Renal cortical epithelial cell (primary cell): ENCODE data around the gene BDP1. TPM values are rescaled to one million over a fixed set of nuclear protein-coding genes. Genes with fewer than 3 reads are reported as not detected.
"Not testable (repeated sequence)": the region's sequence is repeated elsewhere in the genome, so short reads cannot be mapped to it uniquely, and the experiment has no call there.

Experiments
- DNase-seq: peaks from one replicate; pipeline ENCODE4 v3.0.0-alpha.2; 2011; ENCODE audit warnings: low read depth
- total RNA-seq: library from RNA; depleted of rRNA; stranded (reverse); fragments of >200 nt; gene quantifications from 2 replicates; pipeline ENCODE4 v1.2.3, GENCODE V29; 2014

Gene BDP1
- total RNA-seq, 1 donor from 2014 or later, result 33.6 TPM

DNA sequence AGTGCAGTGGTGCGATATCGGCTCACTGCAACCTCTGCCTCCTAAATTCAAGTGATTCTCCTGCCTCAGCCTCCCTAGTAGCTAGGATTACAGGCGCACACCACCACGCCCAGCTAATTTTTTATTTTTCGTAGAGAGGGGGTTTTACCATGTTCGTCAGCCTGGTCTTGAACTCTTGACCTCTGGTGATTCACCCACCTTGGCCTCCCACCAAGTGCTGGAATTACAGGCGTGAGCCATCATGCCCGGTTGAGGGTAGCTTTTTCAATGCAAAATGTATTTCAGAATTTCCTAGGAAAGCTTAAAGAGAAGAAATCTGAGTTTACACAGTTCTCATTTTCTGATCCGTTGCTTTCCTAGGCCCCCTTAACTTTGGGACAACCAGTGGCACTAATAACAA is 15.7 kb downstream of the BDP1 start:
- DNase-seq, result peak; percentile 20

DNA sequence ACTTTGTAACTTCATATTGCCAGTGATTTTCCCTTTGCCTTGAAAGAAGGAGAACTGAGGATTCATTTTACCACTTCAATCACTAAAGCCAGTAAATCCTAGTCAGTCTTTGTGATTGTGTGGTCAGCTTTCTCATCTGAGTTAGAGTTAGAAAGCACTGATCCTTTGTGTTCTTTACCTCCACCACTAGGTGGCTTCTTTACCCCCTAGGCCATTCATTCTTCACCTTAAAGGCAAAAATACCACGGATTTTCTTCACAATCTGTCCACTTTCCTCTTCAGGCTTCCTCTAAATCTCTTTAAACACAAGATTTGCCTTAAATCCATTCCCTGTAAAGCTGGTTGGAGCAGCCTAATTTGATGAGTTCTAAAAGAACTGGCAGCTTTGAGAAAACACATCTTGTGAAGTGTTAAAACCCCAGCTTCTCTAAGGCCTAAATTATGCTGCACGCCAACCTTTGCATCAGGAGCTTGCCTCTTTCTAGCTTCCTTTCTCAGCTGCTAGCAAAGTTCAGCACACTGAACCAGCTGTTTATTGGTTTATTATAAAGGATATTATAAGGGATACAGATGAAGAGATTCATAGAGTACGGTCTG is 20.4 kb downstream of the BDP1 start:
- DNase-seq, result peak; percentile 43

DNA sequence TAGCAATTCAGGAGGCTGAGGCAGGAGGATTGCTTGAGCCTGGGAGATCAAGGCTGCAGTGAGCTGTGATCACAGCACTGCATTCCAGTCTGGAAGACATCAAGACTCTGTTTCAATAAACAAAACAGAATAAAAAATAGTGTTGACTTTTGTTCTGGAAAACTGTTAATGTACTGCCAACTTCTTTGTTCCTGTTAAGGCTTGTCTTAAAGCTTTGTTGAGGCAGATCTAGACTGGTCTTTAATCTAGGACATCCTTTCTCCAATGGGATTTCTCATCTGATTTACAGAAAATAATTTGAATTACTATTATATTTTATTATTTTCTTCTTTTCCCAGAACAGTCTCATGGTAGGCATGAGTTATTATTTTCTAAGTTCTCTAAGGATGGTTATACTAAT is 26.0 kb downstream of the BDP1 start:
- no peak for DNase-seq

GRCh38 chr5:71482132-71482531 is 26.7 kb downstream of the BDP1 start:
- DNase-seq, result peak; percentile 64

DNA sequence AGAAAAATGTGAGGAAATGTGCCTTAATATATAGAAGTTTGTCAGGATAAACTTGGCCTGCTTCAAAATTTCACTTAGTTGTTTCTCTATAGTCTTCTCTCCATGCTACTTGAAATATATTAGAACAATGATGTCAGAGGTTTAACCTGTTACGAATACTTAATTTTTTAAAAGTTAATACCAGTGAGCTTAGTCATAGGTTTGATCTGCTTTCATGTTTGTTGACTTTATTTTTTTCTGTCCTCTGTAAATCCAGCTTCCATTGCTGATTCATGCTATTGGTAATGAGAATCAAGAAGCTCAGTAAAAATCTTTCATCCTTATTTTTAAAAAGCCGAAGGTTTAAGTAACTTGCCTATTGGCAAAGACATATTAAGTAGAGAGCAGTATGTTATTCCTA is 27.9 kb downstream of the BDP1 start:
- DNase-seq, result peak; percentile 96

DNA sequence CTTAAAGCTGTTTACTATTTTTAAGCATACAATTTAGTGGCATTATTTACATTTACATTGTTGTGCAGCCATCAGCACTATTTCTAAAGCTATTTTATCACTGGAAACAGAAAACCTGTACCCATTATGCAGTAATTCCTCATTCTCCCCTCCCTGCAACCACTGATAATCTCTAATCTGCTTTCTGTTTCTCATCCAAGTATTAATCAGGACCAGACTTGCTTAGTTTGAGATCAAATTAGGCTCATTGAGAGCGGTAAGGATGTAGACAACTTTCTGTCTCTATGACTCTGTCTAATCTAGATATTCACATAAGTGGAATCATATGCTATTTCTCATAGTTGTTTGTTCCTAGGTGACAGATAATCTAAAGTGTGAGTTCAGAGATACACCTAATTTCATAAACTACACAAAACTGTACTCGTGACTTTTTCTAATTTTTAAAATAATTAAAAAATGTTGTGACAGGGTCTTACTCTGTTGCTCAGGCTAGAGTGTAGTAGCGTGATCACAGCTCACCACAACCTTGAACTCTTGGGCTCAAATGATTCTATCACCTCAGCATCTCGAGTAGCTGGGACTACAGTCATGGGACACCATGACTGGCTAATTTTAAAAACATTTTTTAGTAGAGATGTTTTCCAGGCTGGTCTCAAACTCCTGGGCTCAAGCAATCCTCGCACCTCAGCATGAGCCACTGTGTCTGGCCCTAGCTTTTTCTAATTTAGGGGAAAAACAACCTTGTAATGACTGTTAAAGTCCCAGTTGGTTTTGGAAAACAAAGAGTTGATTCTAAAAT is 37.6 kb downstream of the BDP1 start:
- DNase-seq, result no peak

DNA sequence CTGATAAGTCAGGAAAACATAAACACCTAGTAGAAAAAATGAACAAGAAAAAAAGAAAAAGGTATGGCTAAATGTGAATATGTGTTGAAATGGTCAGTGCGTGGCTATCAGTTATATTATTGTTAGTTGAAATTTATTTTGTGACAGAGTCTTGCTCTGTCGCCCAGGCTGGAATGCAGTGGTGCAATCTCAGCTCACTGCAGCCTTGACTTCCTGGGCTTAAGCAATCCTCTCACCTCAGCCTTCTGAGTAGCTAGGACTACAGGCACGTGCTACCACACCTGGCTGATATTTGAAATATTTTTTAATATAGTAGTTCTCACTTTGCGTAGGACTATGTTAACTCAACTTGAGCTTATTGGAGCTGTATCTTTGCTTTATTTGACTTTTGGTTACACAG is 38.8 kb downstream of the BDP1 start:
- peak; percentile 9 for DNase-seq

DNA sequence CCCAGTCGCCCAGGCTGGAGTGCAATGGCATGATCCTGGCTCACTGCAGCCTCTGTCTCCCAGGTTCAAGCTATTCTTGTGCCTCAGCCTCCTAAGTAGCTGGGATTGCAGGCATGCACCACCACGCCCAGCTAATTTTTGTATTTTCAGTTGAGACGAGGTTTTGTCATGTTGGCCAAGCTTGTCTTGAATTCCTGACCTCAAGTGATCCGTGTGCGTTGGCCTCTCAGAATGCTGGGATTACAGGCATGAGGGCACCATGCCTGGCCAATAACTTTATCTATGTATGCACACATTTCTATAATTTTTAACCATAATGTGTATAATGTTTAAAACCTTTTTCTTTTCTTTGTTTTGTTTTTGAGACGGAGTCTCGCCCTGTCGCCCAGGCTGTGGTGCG is 43.3 kb downstream of the BDP1 start:
- not testable (repeated sequence) for DNase-seq

- no peak for DNase-seq
Observed at GRCh38 chr5:71503536-71503935, 48.1 kb downstream of the BDP1 start.

- DNase-seq, result no peak
Observed at GRCh38 chr5:71522151-71522550, 66.7 kb downstream of the BDP1 start.

DNA sequence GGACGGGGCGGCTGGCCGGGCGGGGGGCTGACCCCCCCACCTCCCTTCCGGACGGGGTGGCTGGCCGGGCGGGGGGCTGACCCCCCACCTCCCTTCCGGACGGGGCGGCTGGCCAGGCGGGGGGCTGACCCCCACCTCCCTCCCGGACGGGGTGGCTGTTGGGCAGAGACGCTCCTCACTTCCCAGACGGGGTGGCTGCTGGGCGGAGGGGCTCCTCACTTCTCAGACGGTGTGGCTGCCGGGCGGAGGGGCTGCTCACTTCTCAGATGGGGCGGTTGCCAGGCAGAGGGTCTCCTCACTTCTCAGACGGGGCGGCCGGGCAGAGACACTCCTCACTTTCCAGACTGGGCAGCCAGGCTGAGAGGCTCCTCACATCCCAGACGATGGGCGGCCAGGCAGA is 70.2 kb downstream of the BDP1 start:
- DNase-seq, result not testable (repeated sequence)

- no peak for DNase-seq
Observed at GRCh38 chr5:71528206-71528605, 72.8 kb downstream of the BDP1 start.

GRCh38 chr5:71529682-71530081 is 74.2 kb downstream of the BDP1 start:
- no peak for DNase-seq

GRCh38 chr5:71533142-71533541 is 77.7 kb downstream of the BDP1 start:
- DNase-seq, result no peak

- DNase-seq, result peak; percentile 67
Observed at GRCh38 chr5:71533615-71534014, 78.2 kb downstream of the BDP1 start.

- no peak for DNase-seq
Observed at GRCh38 chr5:71537687-71538086, 82.2 kb downstream of the BDP1 start.

DNA sequence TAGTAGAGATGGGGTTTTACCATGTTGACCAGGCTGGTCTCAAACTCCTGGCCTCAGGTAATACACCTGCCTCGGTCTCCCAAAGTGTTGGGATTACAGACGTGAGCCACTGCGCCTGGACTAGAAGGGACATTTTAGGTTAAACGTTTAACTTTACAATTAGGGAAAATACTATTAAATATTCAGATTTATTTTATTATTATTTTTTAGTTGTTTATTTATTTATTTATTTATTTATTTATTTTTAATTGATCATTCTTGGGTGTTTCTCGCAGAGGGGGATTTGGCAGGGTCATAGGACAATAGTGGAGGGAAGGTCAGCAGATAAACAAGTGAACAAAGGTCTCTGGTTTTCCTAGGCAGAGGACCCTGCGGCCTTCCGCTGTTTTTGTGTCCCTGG is 95.4 kb downstream of the BDP1 start:
- DNase-seq, result not testable (repeated sequence)

- not testable (repeated sequence) for DNase-seq
Observed at GRCh38 chr5:71551582-71551981, 96.1 kb downstream of the BDP1 start.

GRCh38 chr5:71552026-71552749 is 96.7 kb downstream of the BDP1 start:
- not testable (repeated sequence) for DNase-seq

GRCh38 chr5:71563161-71563560 is 107.7 kb downstream of the BDP1 start:
- no peak for DNase-seq

DNA sequence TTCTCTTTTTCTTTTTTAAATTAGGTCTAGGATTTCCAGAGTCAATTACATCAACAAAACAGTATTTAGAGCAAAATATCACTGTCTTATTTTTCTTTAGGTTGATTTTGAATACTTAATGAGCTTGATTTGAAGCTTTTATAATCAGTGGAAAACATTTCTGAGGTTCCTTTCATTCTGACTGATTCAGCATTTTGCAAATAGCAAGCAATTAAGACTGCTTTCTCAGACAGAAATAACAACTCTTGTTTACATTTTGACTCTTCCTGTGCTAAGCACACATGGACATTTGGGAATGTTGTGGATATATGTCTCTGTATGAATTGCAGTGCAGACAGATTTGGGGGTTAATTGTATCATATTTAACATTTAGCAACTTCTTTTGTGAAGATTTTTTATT is 109.4 kb downstream of the BDP1 start:
- no peak for DNase-seq

DNA sequence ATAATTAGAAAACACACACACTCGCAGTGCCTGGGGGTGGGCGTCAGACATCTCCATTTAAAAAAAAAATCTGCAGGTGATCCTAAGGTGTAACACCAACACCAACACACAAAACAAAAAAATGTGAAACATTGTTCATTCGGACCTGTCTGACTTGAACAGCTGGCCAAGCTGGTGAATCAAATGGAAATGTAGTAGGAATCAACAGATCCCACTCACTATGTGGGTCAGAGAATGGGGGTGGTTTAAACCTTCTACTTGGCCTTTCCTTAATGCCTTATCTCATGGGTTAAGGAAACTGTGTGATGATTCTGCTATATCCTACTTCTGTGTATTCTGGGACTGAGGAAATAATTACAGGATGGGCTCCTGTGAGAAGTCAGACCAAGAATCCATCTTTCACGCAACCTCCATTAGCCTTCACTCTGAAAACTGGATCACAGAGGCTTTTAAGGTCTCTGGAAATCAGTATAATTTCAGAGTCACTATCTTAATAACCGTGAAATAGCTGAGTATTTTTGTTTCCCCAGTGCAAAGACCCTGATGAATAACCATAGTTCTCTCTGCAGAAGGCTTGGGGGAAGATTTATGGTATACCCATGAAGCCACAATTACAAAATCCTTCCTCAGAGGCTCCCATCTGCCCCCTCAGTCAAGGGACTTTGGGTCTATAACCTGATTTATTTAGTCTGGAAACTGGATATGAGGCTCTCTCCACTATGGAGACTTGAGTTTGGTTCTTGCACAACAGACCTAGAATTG is 114.5 kb downstream of the BDP1 start:
- DNase-seq, result no peak
